Fibroblast of lung (primary cell): Measurements from ENCODE around the gene TAOK2. TPM values are rescaled to one million over a fixed set of nuclear protein-coding genes. Genes with fewer than 3 reads are reported as not detected.
A peak's percentile ranks its signal among the peaks of the same experiment; 100 is the strongest.

Experiments used
- DNase-seq, 2 donors: peaks; one replicate each; pipeline versions ENCODE4 v3.0.0 to v3.0.0-alpha.2; 2010; ENCODE audit warnings: low read depth in 2 of 2
- H2AFZ ChIP-seq: 2 replicates; pipeline ENCODE4 v1.5.1; 2012; ENCODE audit warnings: low read length, control low read depth, inconsistent platforms
- H3K27ac ChIP-seq: 2 replicates; pipeline ENCODE4 v1.5.1; 2011; ENCODE audit warnings: low read length, control low read depth; ENCODE audit not compliant: insufficient read depth
- H3K27me3 ChIP-seq: 2 replicates; pipeline ENCODE4 v1.5.1; 2011; ENCODE audit warnings: mild to moderate bottlenecking, low read length; ENCODE audit not compliant: control insufficient read depth, insufficient read depth
- H3K36me3 ChIP-seq: 2 replicates; pipeline ENCODE4 v1.5.1; 2011; ENCODE audit warnings: low read length; ENCODE audit not compliant: control insufficient read depth, insufficient read depth
- H3K4me1 ChIP-seq: 2 replicates; pipeline ENCODE4 v1.5.1; 2011; ENCODE audit warnings: low read length; ENCODE audit not compliant: control insufficient read depth, insufficient read depth; ENCODE audit errors: extremely low read depth
- H3K4me2 ChIP-seq: 2 replicates; pipeline ENCODE4 v1.5.1; 2011; ENCODE audit warnings: low read length, control low read depth; ENCODE audit not compliant: insufficient read depth; ENCODE audit errors: extremely low read depth
- H3K4me3 ChIP-seq, 4 experiments: fragments of 200-600 bp in 1 of 4; sonication (generic) in 1 of 4; replicated peaks in 1 of 4; 2 replicates each; pipeline ENCODE4 v1.5.1; 2011 to 2016; ENCODE audit warnings: low read length in 4 of 4, low read depth in 3 of 4, mild to moderate bottlenecking in 3 of 4, control low read depth in 2 of 4, inconsistent platforms in 1 of 4, mixed read lengths in 1 of 4; ENCODE audit not compliant: insufficient read depth in 1 of 4; ENCODE audit errors: control extremely low read depth in 1 of 4
- H3K79me2 ChIP-seq: 2 replicates; pipeline ENCODE4 v1.5.1; 2012; ENCODE audit warnings: mild to moderate bottlenecking, low read length, inconsistent platforms; ENCODE audit not compliant: control insufficient read depth, insufficient read depth
- H3K9ac ChIP-seq: 2 replicates; pipeline ENCODE4 v1.5.1; 2011; ENCODE audit warnings: mild to moderate bottlenecking, low read length, control low read depth; ENCODE audit not compliant: insufficient read depth
- H3K9me3 ChIP-seq: 2 replicates; pipeline ENCODE4 v1.5.1; 2012; ENCODE audit warnings: low read depth, low read length; ENCODE audit not compliant: control insufficient read depth, insufficient read depth
- H4K20me1 ChIP-seq: 2 replicates; pipeline ENCODE4 v1.5.1; 2011; ENCODE audit warnings: low read length; ENCODE audit not compliant: control insufficient read depth, insufficient read depth; ENCODE audit errors: extremely low read depth
- EZH2 ChIP-seq: IDR thresholded peaks from 2 replicates; pipeline ENCODE4 v1.5.1; 2012; ENCODE audit warnings: low read length, control low read depth, mild to moderate bottlenecking; ENCODE audit errors: missing control alignments
- polyA plus RNA-seq, 2 donors: library from polyadenylated mRNA; depleted of rRNA in 1 of 2; stranded (reverse) in 1 of 2; unstranded in 1 of 2; fragments of >200 nt; gene quantifications; 2 replicates each; pipeline ENCODE4 v1.2.1, GENCODE V29; 2011 to 2012; ENCODE audit warnings: missing spikeins in 1 of 2
- total RNA-seq: library from RNA; depleted of rRNA; stranded (reverse); fragments of >200 nt; gene quantifications from 2 replicates; pipeline ENCODE4 v1.2.1, GENCODE V29; 2014
- TF ChIP-seq, protein P1 (sequence below), 2 donors: IDR thresholded peaks in 1 of 2; conservative IDR thresholded peaks in 1 of 2; 1 replicate in 1 of 2; 2 replicates in 1 of 2; pipeline ENCODE4 v1.5.1; 2011 to 2012; ENCODE audit warnings: low read length in 2 of 2, control low read depth in 1 of 2, inconsistent platforms in 1 of 2, low read depth in 1 of 2, mild to moderate bottlenecking in 1 of 2

Gene TAOK2
- total and polyA plus RNA-seq, 2 donors (not counting 1 experiment from before 2014, with no cell fraction given), result 12.3 to 41.3 TPM

DNA sequence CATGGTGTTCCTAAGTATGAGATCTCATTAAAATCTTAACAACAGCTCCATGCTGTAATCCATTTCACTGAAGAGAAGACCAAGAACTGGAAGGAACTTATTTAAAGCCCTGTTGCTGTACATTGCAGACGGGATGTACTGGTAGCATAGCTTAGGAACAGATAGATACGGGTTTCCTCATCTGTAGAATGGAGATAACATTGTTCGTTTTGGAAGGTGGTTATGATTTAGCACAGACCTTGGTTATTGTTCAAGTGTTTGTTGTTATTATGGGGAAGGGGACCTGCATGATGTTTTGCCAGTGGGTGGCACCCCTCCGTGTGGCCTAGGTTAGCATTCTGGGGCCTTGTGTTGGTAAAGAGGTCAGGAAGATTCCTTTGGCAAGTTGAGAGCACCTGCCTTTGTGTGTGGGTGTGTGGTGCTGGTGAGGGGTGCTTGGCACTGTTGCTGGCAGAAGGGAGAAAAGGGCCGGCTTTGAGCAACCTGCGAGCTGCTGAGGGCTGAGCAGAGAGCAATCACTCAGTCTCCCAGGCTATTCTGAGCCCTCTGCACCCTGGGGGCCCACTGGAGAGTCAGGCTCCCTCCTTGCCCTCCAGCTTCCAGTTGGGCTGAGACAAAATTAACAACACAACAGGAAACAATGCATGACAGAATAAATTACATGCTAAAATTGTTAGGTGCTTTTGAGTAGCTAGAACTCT, 2.3 kb downstream of the TAOK2 start:
- H3K36me3 ChIP-seq, result peaks cover 23% of the 10 kb centered on the region
- H2AFZ ChIP-seq, result no peak overlapping the region
- peaks cover 9% of the 10 kb centered on the region for H3K4me1 ChIP-seq
- no peaks in the 10 kb centered on the region for H3K9me3 ChIP-seq
- no peak for DNase-seq
- H3K4me3 ChIP-seq, result peak overlapping the region; percentile 89 to 98 (median 96)
- H3K27me3 ChIP-seq, result no peaks in the 10 kb centered on the region
- no peak for TF ChIP-seq EZH2
- TF ChIP-seq, protein P1, sequence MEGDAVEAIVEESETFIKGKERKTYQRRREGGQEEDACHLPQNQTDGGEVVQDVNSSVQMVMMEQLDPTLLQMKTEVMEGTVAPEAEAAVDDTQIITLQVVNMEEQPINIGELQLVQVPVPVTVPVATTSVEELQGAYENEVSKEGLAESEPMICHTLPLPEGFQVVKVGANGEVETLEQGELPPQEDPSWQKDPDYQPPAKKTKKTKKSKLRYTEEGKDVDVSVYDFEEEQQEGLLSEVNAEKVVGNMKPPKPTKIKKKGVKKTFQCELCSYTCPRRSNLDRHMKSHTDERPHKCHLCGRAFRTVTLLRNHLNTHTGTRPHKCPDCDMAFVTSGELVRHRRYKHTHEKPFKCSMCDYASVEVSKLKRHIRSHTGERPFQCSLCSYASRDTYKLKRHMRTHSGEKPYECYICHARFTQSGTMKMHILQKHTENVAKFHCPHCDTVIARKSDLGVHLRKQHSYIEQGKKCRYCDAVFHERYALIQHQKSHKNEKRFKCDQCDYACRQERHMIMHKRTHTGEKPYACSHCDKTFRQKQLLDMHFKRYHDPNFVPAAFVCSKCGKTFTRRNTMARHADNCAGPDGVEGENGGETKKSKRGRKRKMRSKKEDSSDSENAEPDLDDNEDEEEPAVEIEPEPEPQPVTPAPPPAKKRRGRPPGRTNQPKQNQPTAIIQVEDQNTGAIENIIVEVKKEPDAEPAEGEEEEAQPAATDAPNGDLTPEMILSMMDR (conservative IDR thresholded peaks at IDR 0.05 in 1 of 2, IDR thresholded peaks at IDR 0.05 in 1 of 2; ENCODE audit: low read depth in 1 of 2, low read length in 2 of 2), result no peak
- H3K79me2 ChIP-seq, result peaks cover 48% of the 10 kb centered on the region
- H3K9ac ChIP-seq, result no peak overlapping the region
- peak overlapping the region; percentile 95 for H3K4me2 ChIP-seq
- peaks cover 3% of the 10 kb centered on the region for H4K20me1 ChIP-seq
- no peak overlapping the region for H3K27ac ChIP-seq

DNA sequence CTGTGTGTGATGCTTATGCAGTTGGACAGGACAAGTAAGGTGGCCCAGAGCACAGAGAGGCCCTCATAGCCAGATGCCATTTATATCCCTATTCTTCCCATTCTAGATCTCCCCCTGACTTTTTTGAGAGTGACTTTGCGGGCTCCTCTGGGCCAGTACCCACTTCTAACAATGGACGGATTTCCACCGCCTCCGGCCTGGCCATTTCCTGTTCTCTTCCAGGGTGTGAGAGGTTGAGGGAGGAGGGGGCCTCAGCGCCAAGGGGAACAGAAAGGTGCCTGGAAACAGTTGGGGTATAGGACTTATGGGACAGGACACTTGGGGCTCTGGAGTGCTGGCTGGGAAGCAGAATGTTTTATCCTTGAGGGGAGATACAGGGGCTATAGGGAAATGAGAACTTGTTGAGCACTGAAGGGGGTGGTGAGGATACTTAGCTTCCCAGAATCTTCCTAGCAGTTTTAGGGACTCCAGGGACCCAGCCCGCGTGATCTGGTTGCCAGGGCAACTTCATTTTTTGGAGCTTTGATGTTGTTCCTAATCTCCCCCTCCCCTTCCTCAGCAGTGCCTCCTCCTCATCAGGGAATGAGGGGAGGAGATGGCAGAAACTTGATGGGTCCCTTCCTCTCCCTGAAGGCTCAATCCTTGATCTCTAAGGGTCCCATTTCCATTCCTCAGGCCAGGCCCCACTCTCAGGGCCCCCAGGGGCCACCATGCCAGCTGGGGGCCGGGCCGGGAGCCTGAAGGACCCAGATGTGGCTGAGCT, 3.6 kb downstream of the TAOK2 start:
- Histone ChIP-seq H3K27me3 (no peaks in the 10 kb centered on the region), H3K4me1 (peaks cover 9% of the 10 kb centered on the region), H2AFZ (no peak overlapping the region), H3K36me3 (peaks cover 29% of the 10 kb centered on the region), H3K9ac (no peak overlapping the region), H3K4me3 (peak overlapping the region in 2 of 4 experiments; percentile 6 to 98), H3K79me2 (peaks cover 48% of the 10 kb centered on the region), H3K9me3 (no peaks in the 10 kb centered on the region), H4K20me1 (peaks cover 3% of the 10 kb centered on the region), H3K27ac (no peak overlapping the region), H3K4me2 (no peak overlapping the region)
- TF ChIP-seq, protein P1 (conservative IDR thresholded peaks at IDR 0.05 in 1 of 2, IDR thresholded peaks at IDR 0.05 in 1 of 2; ENCODE audit: low read depth in 1 of 2, low read length in 2 of 2), result no peak
- TF ChIP-seq EZH2, result no peak
- DNase-seq, result no peak

DNA sequence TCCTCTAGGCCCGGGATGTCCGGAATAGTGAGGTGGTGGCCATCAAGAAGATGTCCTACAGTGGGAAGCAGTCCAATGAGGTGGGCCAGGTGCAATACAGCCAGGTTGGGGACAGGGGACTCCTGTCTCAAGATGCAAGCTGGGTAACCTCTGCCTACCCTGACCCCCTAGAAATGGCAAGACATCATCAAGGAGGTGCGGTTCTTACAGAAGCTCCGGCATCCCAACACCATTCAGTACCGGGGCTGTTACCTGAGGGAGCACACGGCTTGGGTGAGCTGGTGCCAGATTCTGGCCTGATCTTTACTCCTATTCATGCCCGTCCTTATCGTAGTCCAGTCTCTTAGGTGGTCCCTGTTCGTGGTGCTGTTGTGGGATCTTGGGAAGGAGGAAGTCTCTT, 4.4 kb downstream of the TAOK2 start:
- no peaks in the 10 kb centered on the region for H3K27me3 ChIP-seq
- H3K9ac ChIP-seq, result no peak overlapping the region
- H3K4me1 ChIP-seq, result peaks cover 9% of the 10 kb centered on the region
- no peak for DNase-seq
- peaks cover 48% of the 10 kb centered on the region for H3K79me2 ChIP-seq
- peaks cover 34% of the 10 kb centered on the region for H3K36me3 ChIP-seq
- peaks cover 3% of the 10 kb centered on the region for H4K20me1 ChIP-seq
- no peak overlapping the region for H2AFZ ChIP-seq
- no peak overlapping the region for H3K4me2 ChIP-seq
- no peak overlapping the region for H3K27ac ChIP-seq
- no peak for TF ChIP-seq EZH2
- TF ChIP-seq, protein P1 (conservative IDR thresholded peaks at IDR 0.05 in 1 of 2, IDR thresholded peaks at IDR 0.05 in 1 of 2; ENCODE audit: low read depth in 1 of 2, low read length in 2 of 2), result no peak
- H3K4me3 ChIP-seq, result no peak overlapping the region
- no peaks in the 10 kb centered on the region for H3K9me3 ChIP-seq
